ENCODE results near the gene CHST11.

CHST11 gene

GRCh38 chr12:104448451-104448850 is 8.3 kb upstream of the CHST11 start:
- H3K4me3 ChIP-seq (ENCODE audit: control insufficient read depth, low read depth, low read length): no peak overlapping the region
- no peak for TF ChIP-seq CTCF (IDR thresholded peaks at IDR 0.05; ENCODE audit: control insufficient read depth, insufficient read depth, low read depth, low read length, missing control alignments)
- no peak for DNase-seq (ENCODE audit: low read depth)

- H3K4me3 ChIP-seq (ENCODE audit: control insufficient read depth, low read depth, low read length): no peak overlapping the region
- TF ChIP-seq CTCF (IDR thresholded peaks at IDR 0.05; ENCODE audit: control insufficient read depth, insufficient read depth, low read depth, low read length, missing control alignments): no peak
- DNase-seq (ENCODE audit: low read depth): no peak
These were observed 6.0 kb upstream of the CHST11 start for GRCh38 chr12:104450700-104451099.

- H3K4me3 ChIP-seq (ENCODE audit: control insufficient read depth, low read depth, low read length): no peak overlapping the region
- no peak for DNase-seq (ENCODE audit: low read depth)
- TF ChIP-seq CTCF (IDR thresholded peaks at IDR 0.05; ENCODE audit: control insufficient read depth, insufficient read depth, low read depth, low read length, missing control alignments): no peak
These were observed 4.7 kb upstream of the CHST11 start for GRCh38 chr12:104452087-104452486.

- no peak for TF ChIP-seq CTCF (IDR thresholded peaks at IDR 0.05; ENCODE audit: control insufficient read depth, insufficient read depth, low read depth, low read length, missing control alignments)
- H3K4me3 ChIP-seq (ENCODE audit: control insufficient read depth, low read depth, low read length): no peak overlapping the region
- no peak for DNase-seq (ENCODE audit: low read depth)
These were observed 3.6 kb upstream of the CHST11 start for GRCh38 chr12:104453133-104453532.

GRCh38 chr12:104454997-104455396 is 1.8 kb upstream of the CHST11 start:
- DNase-seq (ENCODE audit: low read depth): no peak
- TF ChIP-seq CTCF (IDR thresholded peaks at IDR 0.05; ENCODE audit: control insufficient read depth, insufficient read depth, low read depth, low read length, missing control alignments): no peak
- H3K4me3 ChIP-seq (ENCODE audit: control insufficient read depth, low read depth, low read length): no peak overlapping the region

GRCh38 chr12:104455578-104456416 is 951 bp upstream of the CHST11 start:
- no peak for TF ChIP-seq CTCF (IDR thresholded peaks at IDR 0.05; ENCODE audit: control insufficient read depth, insufficient read depth, low read depth, low read length, missing control alignments)
- H3K4me3 ChIP-seq (ENCODE audit: control insufficient read depth, low read depth, low read length): peak overlapping the region; percentile 79
- DNase-seq (ENCODE audit: low read depth): no peak
